GM23338 (cell line): ENCODE data around the gene GRIN1. TPM values are rescaled to one million over a fixed set of nuclear protein-coding genes. Genes with fewer than 3 reads are reported as not detected.

Experiments
- ETS1 ChIP-seq: IDR thresholded peaks from 2 replicates; pipeline ENCODE4 v1.6.1; 2016; ENCODE audit warnings: antibody characterized with exemption
- EZH2 ChIP-seq: fragments of 200-600 bp; sonication (generic); IDR thresholded peaks from one replicate; pipeline ENCODE4 v1.8.0; 2017; ENCODE audit warnings: antibody characterized with exemption, mild to moderate bottlenecking, low read depth; ENCODE audit not compliant: unreplicated experiment
- EZH2phosphoT487 ChIP-seq: fragments of 200-600 bp; sonication (generic); IDR thresholded peaks from one replicate; pipeline ENCODE4 v1.8.1; 2018; ENCODE audit warnings: antibody characterized with exemption; ENCODE audit not compliant: unreplicated experiment
- REST ChIP-seq: IDR thresholded peaks from one replicate; pipeline ENCODE4 v1.6.1; 2018; ENCODE audit warnings: antibody characterized with exemption; ENCODE audit not compliant: unreplicated experiment
- ZNF331 ChIP-seq: fragments of 250-450 bp; sonication (Bioruptor Pico); IDR thresholded peaks from 2 replicates; pipeline ENCODE4 v1.5.0; 2020; ENCODE audit warnings: low read depth, mild to moderate bottlenecking, moderate library complexity
- polyA plus RNA-seq: library from polyadenylated mRNA; unstranded; fragments of >200 nt; fragmentation: Nextera tagmentation; extraction: Ambion mirVana; gene quantifications from 2 replicates; pipeline ENCODE4 v1.2.1, GENCODE V29; 2016
- total RNA-seq: library from RNA; depleted of rRNA; stranded (reverse); fragments of >200 nt; shearing (Covaris generic); gene quantifications from 2 replicates; pipeline ENCODE4 v1.2.3, GENCODE V29; 2014
- TF ChIP-seq, protein P1 (sequence below): fragments of 250-450 bp; sonication (Bioruptor Pico); IDR thresholded peaks from 2 replicates; pipeline ENCODE4 v1.5.0; 2020; ENCODE audit warnings: mild to moderate bottlenecking, moderate library complexity

Gene GRIN1
- total and polyA plus RNA-seq, 2 experiments from 2014 or later = 2.7 to 5.5 TPM

GRCh38 chr9:137110147-137110910 lies 28.6 kb upstream of the GRIN1 start (continued):
- TF ChIP-seq, protein P1, sequence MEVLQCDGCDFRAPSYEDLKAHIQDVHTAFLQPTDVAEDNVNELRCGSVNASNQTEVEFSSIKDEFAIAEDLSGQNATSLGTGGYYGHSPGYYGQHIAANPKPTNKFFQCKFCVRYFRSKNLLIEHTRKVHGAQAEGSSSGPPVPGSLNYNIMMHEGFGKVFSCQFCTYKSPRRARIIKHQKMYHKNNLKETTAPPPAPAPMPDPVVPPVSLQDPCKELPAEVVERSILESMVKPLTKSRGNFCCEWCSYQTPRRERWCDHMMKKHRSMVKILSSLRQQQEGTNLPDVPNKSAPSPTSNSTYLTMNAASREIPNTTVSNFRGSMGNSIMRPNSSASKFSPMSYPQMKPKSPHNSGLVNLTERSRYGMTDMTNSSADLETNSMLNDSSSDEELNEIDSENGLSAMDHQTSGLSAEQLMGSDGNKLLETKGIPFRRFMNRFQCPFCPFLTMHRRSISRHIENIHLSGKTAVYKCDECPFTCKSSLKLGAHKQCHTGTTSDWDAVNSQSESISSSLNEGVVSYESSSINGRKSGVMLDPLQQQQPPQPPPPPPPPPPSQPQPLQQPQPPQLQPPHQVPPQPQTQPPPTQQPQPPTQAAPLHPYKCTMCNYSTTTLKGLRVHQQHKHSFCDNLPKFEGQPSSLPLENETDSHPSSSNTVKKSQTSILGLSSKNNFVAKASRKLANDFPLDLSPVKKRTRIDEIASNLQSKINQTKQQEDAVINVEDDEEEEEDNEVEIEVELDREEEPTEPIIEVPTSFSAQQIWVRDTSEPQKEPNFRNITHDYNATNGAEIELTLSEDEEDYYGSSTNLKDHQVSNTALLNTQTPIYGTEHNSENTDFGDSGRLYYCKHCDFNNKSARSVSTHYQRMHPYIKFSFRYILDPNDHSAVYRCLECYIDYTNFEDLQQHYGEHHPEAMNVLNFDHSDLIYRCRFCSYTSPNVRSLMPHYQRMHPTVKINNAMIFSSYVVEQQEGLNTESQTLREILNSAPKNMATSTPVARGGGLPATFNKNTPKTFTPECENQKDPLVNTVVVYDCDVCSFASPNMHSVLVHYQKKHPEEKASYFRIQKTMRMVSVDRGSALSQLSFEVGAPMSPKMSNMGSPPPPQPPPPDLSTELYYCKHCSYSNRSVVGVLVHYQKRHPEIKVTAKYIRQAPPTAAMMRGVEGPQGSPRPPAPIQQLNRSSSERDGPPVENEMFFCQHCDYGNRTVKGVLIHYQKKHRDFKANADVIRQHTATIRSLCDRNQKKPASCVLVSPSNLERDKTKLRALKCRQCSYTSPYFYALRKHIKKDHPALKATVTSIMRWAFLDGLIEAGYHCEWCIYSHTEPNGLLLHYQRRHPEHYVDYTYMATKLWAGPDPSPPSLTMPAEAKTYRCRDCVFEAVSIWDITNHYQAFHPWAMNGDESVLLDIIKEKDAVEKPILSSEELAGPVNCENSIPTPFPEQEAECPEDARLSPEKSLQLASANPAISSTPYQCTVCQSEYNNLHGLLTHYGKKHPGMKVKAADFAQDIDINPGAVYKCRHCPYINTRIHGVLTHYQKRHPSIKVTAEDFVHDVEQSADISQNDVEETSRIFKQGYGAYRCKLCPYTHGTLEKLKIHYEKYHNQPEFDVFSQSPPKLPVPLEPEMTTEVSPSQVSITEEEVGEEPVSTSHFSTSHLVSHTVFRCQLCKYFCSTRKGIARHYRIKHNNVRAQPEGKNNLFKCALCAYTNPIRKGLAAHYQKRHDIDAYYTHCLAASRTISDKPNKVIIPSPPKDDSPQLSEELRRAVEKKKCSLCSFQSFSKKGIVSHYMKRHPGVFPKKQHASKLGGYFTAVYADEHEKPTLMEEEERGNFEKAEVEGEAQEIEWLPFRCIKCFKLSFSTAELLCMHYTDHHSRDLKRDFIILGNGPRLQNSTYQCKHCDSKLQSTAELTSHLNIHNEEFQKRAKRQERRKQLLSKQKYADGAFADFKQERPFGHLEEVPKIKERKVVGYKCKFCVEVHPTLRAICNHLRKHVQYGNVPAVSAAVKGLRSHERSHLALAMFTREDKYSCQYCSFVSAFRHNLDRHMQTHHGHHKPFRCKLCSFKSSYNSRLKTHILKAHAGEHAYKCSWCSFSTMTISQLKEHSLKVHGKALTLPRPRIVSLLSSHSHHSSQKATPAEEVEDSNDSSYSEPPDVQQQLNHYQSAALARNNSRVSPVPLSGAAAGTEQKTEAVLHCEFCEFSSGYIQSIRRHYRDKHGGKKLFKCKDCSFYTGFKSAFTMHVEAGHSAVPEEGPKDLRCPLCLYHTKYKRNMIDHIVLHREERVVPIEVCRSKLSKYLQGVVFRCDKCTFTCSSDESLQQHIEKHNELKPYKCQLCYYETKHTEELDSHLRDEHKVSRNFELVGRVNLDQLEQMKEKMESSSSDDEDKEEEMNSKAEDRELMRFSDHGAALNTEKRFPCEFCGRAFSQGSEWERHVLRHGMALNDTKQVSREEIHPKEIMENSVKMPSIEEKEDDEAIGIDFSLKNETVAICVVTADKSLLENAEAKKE (CRISPR knock-in tag) = no peak
- TF ChIP-seq ZNF331 (CRISPR knock-in tag) (no peak), REST (no peak), EZH2 (no peak), ETS1 (no peak), EZH2phosphoT487 (no peak)
